Stimulated activated CD8-positive, alpha-beta memory T cell treated with anti-CD3 and anti-CD28 coated beads, Interleukin-4, amount 100 ng/mL, for 48 hours (primary cell): ENCODE measurements around the gene SLC25A47.
A peak's percentile ranks its signal among the peaks of the same experiment; 100 is the strongest.

Source experiments
- DNase-seq: peaks from one replicate; pipeline ENCODE4 v3.0.0-alpha.2; 2020

The SLC25A47 gene

GRCh38 chr14:100348784-100349685, 25.9 kb downstream of the SLC25A47 start:
- DNase-seq: peak; percentile 23

- DNase-seq: peak; percentile 19
Observed at GRCh38 chr14:100350276-100350926, 27.3 kb downstream of the SLC25A47 start.

GRCh38 chr14:100350986-100351385, 27.8 kb downstream of the SLC25A47 start:
- no peak for DNase-seq

GRCh38 chr14:100358396-100358795, 35.3 kb downstream of the SLC25A47 start:
- no peak for DNase-seq

- no peak for DNase-seq
Observed at GRCh38 chr14:100359111-100359510, 36.0 kb downstream of the SLC25A47 start.

- no peak for DNase-seq
Observed at GRCh38 chr14:100359881-100360280, 36.7 kb downstream of the SLC25A47 start.

- DNase-seq: no peak
Observed at GRCh38 chr14:100361626-100362025, 38.5 kb downstream of the SLC25A47 start.

- DNase-seq: no peak
Observed at GRCh38 chr14:100362311-100362927, 39.3 kb downstream of the SLC25A47 start.

- DNase-seq: no peak
Observed at GRCh38 chr14:100363053-100363452, 39.9 kb downstream of the SLC25A47 start.

- DNase-seq: no peak
Observed at GRCh38 chr14:100364403-100364802, 41.3 kb downstream of the SLC25A47 start.

- no peak for DNase-seq
Observed at GRCh38 chr14:100365741-100366140, 42.6 kb downstream of the SLC25A47 start.

GRCh38 chr14:100369019-100369418, 45.9 kb downstream of the SLC25A47 start:
- DNase-seq: no peak

- no peak for DNase-seq
Observed at GRCh38 chr14:100370003-100370402, 46.9 kb downstream of the SLC25A47 start.

- DNase-seq: no peak
Observed at GRCh38 chr14:100371773-100372172, 48.6 kb downstream of the SLC25A47 start.

GRCh38 chr14:100372357-100373048, 49.4 kb downstream of the SLC25A47 start:
- no peak for DNase-seq

GRCh38 chr14:100374270-100374669, 51.1 kb downstream of the SLC25A47 start:
- no peak for DNase-seq

GRCh38 chr14:100374876-100375265, 51.7 kb downstream of the SLC25A47 start:
- no peak for DNase-seq

GRCh38 chr14:100375266-100375962, 52.3 kb downstream of the SLC25A47 start:
- peak; percentile 91 for DNase-seq

GRCh38 chr14:100375963-100376735, 53.0 kb downstream of the SLC25A47 start, which contains the start of gene WDR25:
WDR25 (plus strand) TSS chr14:100376485.
- peak; percentile 94 for DNase-seq

- no peak for DNase-seq
Observed at GRCh38 chr14:100376751-100377171, 53.6 kb downstream of the SLC25A47 start.
